ENCODE results near the gene PLD6. TPM values are rescaled to one million over a fixed set of nuclear protein-coding genes. Genes with fewer than 3 reads are reported as not detected.
A peak's percentile ranks its signal among the peaks of the same experiment; 100 is the strongest.

PLD6 gene
- total and polyA plus RNA-seq, 2 donors, result 1.9 to 3.8 TPM

- peaks cover 6 to 16% of the 10 kb centered on the region in 2 donors for H3K36me3 ChIP-seq (ENCODE audit: control insufficient read depth in 2 of 2, insufficient read depth in 2 of 2, low read length in 1 of 2)
- H3K4me3 ChIP-seq (ENCODE audit: low read length in 2 of 2), result no peak overlapping the region
- DNase-seq (ENCODE audit: low read depth in 6 of 9, low spot score in 9 of 9), result no peak
- WGBS, result 92% methylated on average over 10 of the region's 10 CpGs
- H3K27ac ChIP-seq (ENCODE audit: low read depth in 1 of 2, low read length in 1 of 2), result no peak overlapping the region
- peaks cover 0 to 6% of the 10 kb centered on the region in 2 donors for H3K4me1 ChIP-seq (ENCODE audit: control insufficient read depth in 2 of 2, insufficient read depth in 2 of 2, low read length in 2 of 2)
- H3K27me3 ChIP-seq (ENCODE audit: control insufficient read depth in 2 of 2, insufficient read depth in 1 of 2, low read length in 1 of 2), result no peaks in the 10 kb centered on the region
- no peaks in the 10 kb centered on the region for H3K9me3 ChIP-seq (ENCODE audit: control insufficient read depth in 2 of 2, insufficient read depth in 1 of 2, low read length in 1 of 2)
These were observed 35.5 kb upstream of the PLD6 start for GRCh38 chr17:17241656-17242055.

GRCh38 chr17:17239832-17240231 is 33.7 kb upstream of the PLD6 start:
- Histone ChIP-seq H3K4me1 (ENCODE audit: control insufficient read depth in 2 of 2, insufficient read depth in 2 of 2, low read length in 2 of 2) (peaks cover 12 to 17% of the 10 kb centered on the region in 2 donors), H3K27ac (ENCODE audit: low read depth in 1 of 2, low read length in 1 of 2) (no peak overlapping the region), H3K9me3 (ENCODE audit: control insufficient read depth in 2 of 2, insufficient read depth in 1 of 2, low read length in 1 of 2) (no peaks in the 10 kb centered on the region), H3K4me3 (ENCODE audit: low read length in 2 of 2) (no peak overlapping the region), H3K36me3 (ENCODE audit: control insufficient read depth in 2 of 2, insufficient read depth in 2 of 2, low read length in 1 of 2) (peaks cover 0 to 2% of the 10 kb centered on the region in 2 donors), H3K27me3 (ENCODE audit: control insufficient read depth in 2 of 2, insufficient read depth in 1 of 2, low read length in 1 of 2) (no peaks in the 10 kb centered on the region)
- DNase-seq (ENCODE audit: low read depth in 6 of 9, low spot score in 9 of 9), result peak in 1 of 9 donors; percentile 7
- 74% methylated on average over 1 of the region's 1 CpG for whole genome bisulfite sequencing

- WGBS, result under 1% methylated on average over 53 of the region's 53 CpGs
- Histone ChIP-seq H3K4me1 (ENCODE audit: control insufficient read depth in 2 of 2, insufficient read depth in 2 of 2, low read length in 2 of 2) (peaks cover 12 to 17% of the 10 kb centered on the region in 2 donors), H3K27ac (ENCODE audit: low read depth in 1 of 2, low read length in 1 of 2) (peak within 1 kb of the TSS; percentile 80 to 93)
These were observed 31.1 kb upstream of the PLD6 start, which contains the start of gene FLCN for GRCh38 chr17:17237026-17237799. Gene FLCN (minus strand): TSS chr17:17237168. CDS start chr17:17228137, 9,031 bp downstream.

GRCh38 chr17:17236295-17237025 is 30.3 kb upstream of the PLD6 start:
- 4% methylated on average over 31 of the region's 31 CpGs for WGBS
- peak overlapping the region in 1 of 2 donors; percentile 93 for H3K27ac ChIP-seq (ENCODE audit: low read depth in 1 of 2, low read length in 1 of 2)
- peak overlapping the region; percentile 78 to 80 for H3K4me3 ChIP-seq (ENCODE audit: low read length in 2 of 2)
- H3K36me3 ChIP-seq (ENCODE audit: control insufficient read depth in 2 of 2, insufficient read depth in 2 of 2, low read length in 1 of 2), result peaks cover 8 to 14% of the 10 kb centered on the region in 2 donors
- peaks cover 12 to 17% of the 10 kb centered on the region in 2 donors for H3K4me1 ChIP-seq (ENCODE audit: control insufficient read depth in 2 of 2, insufficient read depth in 2 of 2, low read length in 2 of 2)
- no peaks in the 10 kb centered on the region for H3K9me3 ChIP-seq (ENCODE audit: control insufficient read depth in 2 of 2, insufficient read depth in 1 of 2, low read length in 1 of 2)
- H3K27me3 ChIP-seq (ENCODE audit: control insufficient read depth in 2 of 2, insufficient read depth in 1 of 2, low read length in 1 of 2), result no peaks in the 10 kb centered on the region
- DNase-seq (ENCODE audit: low read depth in 6 of 9, low spot score in 9 of 9), result peak in 3 of 9 donors; percentile 6 to 19 (median 13)

More at GRCh38 chr17:17237026-17237799, 31.1 kb upstream of the PLD6 start, which contains the start of gene FLCN:
- H3K9me3 ChIP-seq (ENCODE audit: control insufficient read depth in 2 of 2, insufficient read depth in 1 of 2, low read length in 1 of 2), result no peaks in the 10 kb centered on the region
- H3K36me3 ChIP-seq (ENCODE audit: control insufficient read depth in 2 of 2, insufficient read depth in 2 of 2, low read length in 1 of 2), result peaks cover under 1 to 7% of the 10 kb centered on the region in 2 donors
- no peaks in the 10 kb centered on the region for H3K27me3 ChIP-seq (ENCODE audit: control insufficient read depth in 2 of 2, insufficient read depth in 1 of 2, low read length in 1 of 2)
- H3K4me3 ChIP-seq (ENCODE audit: low read length in 2 of 2), result peak within 1 kb of the TSS; percentile 78 to 80
- DNase-seq (ENCODE audit: low read depth in 6 of 9, low spot score in 9 of 9), result peak; percentile 81 to 96 (median 87)

- H3K4me1 ChIP-seq (ENCODE audit: control insufficient read depth in 2 of 2, insufficient read depth in 2 of 2, low read length in 2 of 2), result peaks cover 12 to 17% of the 10 kb centered on the region in 2 donors
- no peak for DNase-seq (ENCODE audit: low read depth in 6 of 9, low spot score in 9 of 9)
- H3K27ac ChIP-seq (ENCODE audit: low read depth in 1 of 2, low read length in 1 of 2), result peak overlapping the region in 1 of 2 donors; percentile 65
These were observed 29.4 kb upstream of the PLD6 start for GRCh38 chr17:17235212-17236174.

DNA sequence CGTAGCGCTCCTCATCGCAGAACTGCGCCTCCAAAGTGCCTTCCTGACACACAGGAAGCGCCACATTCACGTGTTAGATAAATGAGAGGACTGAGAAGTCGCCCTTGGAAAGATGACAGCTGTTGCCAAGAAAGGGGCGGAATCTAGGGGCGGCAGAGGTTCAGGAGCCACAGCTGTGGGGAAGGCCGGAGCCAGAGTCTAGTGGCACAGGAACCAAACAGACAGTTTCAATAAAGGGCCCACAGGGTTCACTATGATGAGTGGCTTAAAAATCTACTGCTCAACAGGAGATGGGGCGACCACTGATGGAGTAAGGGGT is 26.1 kb upstream of the PLD6 start:
- Histone ChIP-seq H3K36me3 (ENCODE audit: control insufficient read depth in 2 of 2, insufficient read depth in 2 of 2, low read length in 1 of 2) (peaks cover 40 to 47% of the 10 kb centered on the region in 2 donors), H3K9me3 (ENCODE audit: control insufficient read depth in 2 of 2, insufficient read depth in 1 of 2, low read length in 1 of 2) (no peaks in the 10 kb centered on the region), H3K27me3 (ENCODE audit: control insufficient read depth in 2 of 2, insufficient read depth in 1 of 2, low read length in 1 of 2) (no peaks in the 10 kb centered on the region), H3K27ac (ENCODE audit: low read depth in 1 of 2, low read length in 1 of 2) (no peak overlapping the region), H3K4me3 (ENCODE audit: low read length in 2 of 2) (no peak overlapping the region), H3K4me1 (ENCODE audit: control insufficient read depth in 2 of 2, insufficient read depth in 2 of 2, low read length in 2 of 2) (peaks cover 11 to 12% of the 10 kb centered on the region in 2 donors)
- 95% methylated on average over 11 of the region's 11 CpGs for WGBS
- no peak for DNase-seq (ENCODE audit: low read depth in 6 of 9, low spot score in 9 of 9)

More at GRCh38 chr17:17235212-17236174, 29.4 kb upstream of the PLD6 start:
- WGBS, result 85% methylated on average over 19 of the region's 19 CpGs
- Histone ChIP-seq H3K4me3 (ENCODE audit: low read length in 2 of 2) (peak overlapping the region; percentile 78 to 80), H3K36me3 (ENCODE audit: control insufficient read depth in 2 of 2, insufficient read depth in 2 of 2, low read length in 1 of 2) (peaks cover 10 to 18% of the 10 kb centered on the region in 2 donors), H3K27me3 (ENCODE audit: control insufficient read depth in 2 of 2, insufficient read depth in 1 of 2, low read length in 1 of 2) (no peaks in the 10 kb centered on the region), H3K9me3 (ENCODE audit: control insufficient read depth in 2 of 2, insufficient read depth in 1 of 2, low read length in 1 of 2) (no peaks in the 10 kb centered on the region)

DNA sequence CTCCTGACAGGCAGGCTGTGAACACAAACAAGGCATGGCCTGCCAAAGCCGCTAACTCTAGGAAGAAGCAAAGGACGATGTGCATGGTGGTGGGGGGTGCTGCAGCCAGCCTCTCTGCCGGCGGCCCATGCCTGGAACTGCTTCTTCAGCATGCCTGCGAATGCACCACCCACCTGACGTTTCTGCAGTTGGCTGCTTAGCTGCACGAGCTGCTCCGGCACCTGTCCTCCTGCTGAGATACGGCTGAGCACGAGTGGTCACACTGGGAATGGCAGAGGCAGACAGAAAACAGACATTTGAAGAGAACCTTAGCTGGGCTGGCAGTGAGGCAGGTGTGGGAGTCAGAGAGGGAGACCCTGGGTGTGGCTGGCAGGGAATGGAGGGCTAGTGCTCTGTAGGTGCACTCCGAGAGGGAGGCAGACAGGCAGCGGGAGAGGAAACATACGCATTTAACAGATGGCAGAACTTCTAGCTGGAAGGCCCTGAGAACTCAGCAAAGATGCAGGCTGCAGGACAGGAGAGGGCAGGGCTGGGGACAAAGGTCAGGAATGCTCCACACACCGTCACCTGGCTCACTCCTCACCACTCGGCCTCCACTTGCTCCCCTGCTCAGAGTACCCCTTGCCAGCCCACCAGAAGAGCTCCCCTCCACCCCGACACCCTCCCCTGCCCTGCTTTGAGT is 25.6 kb upstream of the PLD6 start:
- H3K4me1 ChIP-seq (ENCODE audit: control insufficient read depth in 2 of 2, insufficient read depth in 2 of 2, low read length in 2 of 2), result peaks cover 11 to 12% of the 10 kb centered on the region in 2 donors
- no peak for DNase-seq (ENCODE audit: low read depth in 6 of 9, low spot score in 9 of 9)
- H3K27ac ChIP-seq (ENCODE audit: low read depth in 1 of 2, low read length in 1 of 2), result no peak overlapping the region
- WGBS, result 95% methylated on average over 16 of the region's 16 CpGs
- no peaks in the 10 kb centered on the region for H3K9me3 ChIP-seq (ENCODE audit: control insufficient read depth in 2 of 2, insufficient read depth in 1 of 2, low read length in 1 of 2)
- no peak overlapping the region for H3K4me3 ChIP-seq (ENCODE audit: low read length in 2 of 2)
- no peaks in the 10 kb centered on the region for H3K27me3 ChIP-seq (ENCODE audit: control insufficient read depth in 2 of 2, insufficient read depth in 1 of 2, low read length in 1 of 2)
- peaks cover 45 to 51% of the 10 kb centered on the region in 2 donors for H3K36me3 ChIP-seq (ENCODE audit: control insufficient read depth in 2 of 2, insufficient read depth in 2 of 2, low read length in 1 of 2)
